Thyroid gland (tissue), 4 donors: ENCODE data around the gene HNRNPA2B1.

ENCODE experiments used
- CTCF ChIP-seq, 6 experiments: fragments of 200-600 bp in 3 of 6; fragments of 450-650 bp in 3 of 6; sonication (generic) in 3 of 6; IDR thresholded peaks; one replicate each; pipeline ENCODE4 v1.5.1; 2016 to 2019; ENCODE audit warnings: antibody characterized with exemption in 6 of 6, mild to moderate bottlenecking in 2 of 6, inconsistent platforms in 1 of 6, moderate library complexity in 1 of 6
- POLR2A ChIP-seq, 2 donors: fragments of 450-650 bp; IDR thresholded peaks; one replicate each; pipeline ENCODE4 v1.6.1; 2017; ENCODE audit warnings: antibody characterized with exemption in 2 of 2, mild to moderate bottlenecking in 2 of 2, moderate library complexity in 1 of 2

DNA sequence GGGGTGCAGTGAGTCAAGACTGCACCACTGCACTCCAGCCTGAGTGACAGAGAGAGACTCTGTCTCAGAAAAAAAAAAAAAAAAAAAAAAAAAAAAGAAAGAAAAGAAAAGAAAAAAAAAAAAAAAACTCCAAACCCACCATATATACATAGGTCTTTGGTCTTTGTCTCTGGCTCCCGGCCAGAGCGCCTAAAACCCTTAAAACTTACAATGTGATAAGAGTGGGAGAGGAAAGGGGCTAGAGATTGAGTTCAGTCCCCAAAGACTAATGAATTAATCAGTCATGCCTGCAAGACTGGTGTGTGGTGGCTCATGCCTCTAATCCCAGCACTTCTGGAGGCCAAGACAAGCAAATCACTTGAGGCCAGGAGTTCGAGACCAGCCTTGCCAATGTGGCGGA lies 55.3 kb downstream of the HNRNPA2B1 start:
- no peak for TF ChIP-seq CTCF (IDR thresholded peaks at IDR 0.05)
- TF ChIP-seq POLR2A (IDR thresholded peaks at IDR 0.05): no peak
